GM12865 (cell line): ENCODE results near the gene GSTCD.
"Not testable (repeated sequence)": the region's sequence is repeated elsewhere in the genome, so short reads cannot be mapped to it uniquely, and the experiment has no call there.

Source experiments
- DNase-seq: peaks from one replicate; pipeline ENCODE4 v3.0.0; 2010; ENCODE audit warnings: low read depth
- H3K4me3 ChIP-seq: 2 replicates; pipeline ENCODE4 v1.5.1; 2011; ENCODE audit warnings: mild to moderate bottlenecking, low read depth, low read length, control low read depth
- TF ChIP-seq, protein P1 (sequence below): IDR thresholded peaks from 2 replicates; pipeline ENCODE4 v1.5.1; 2011; ENCODE audit warnings: low read length, control low read depth, low read depth, inconsistent platforms; ENCODE audit not compliant: insufficient read depth; ENCODE audit errors: missing control alignments

GSTCD gene

DNA sequence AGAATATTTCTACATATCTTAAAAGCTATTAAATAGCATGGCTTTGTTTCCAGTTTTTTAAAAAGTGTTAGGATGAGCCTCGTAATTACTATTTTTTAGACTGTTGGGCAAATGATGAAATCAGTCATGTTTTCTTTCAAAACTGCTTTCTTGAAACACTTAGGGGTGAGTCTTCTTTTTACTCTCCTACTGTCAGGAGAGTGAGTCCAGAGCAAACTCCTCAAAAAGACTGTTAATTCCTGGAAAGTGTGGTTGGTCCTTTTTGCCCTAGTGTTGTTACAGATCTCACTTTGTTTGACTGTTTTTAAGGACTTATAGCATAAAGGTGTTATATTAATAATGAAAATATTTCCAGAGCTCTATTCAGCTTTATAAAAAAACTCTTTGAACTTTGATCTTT lies 6.3 kb downstream of the GSTCD start:
- DNase-seq = no peak
- peak overlapping the region; percentile 19; the same call in 1 of the 2 replicates for H3K4me3 ChIP-seq
- TF ChIP-seq, protein P1, sequence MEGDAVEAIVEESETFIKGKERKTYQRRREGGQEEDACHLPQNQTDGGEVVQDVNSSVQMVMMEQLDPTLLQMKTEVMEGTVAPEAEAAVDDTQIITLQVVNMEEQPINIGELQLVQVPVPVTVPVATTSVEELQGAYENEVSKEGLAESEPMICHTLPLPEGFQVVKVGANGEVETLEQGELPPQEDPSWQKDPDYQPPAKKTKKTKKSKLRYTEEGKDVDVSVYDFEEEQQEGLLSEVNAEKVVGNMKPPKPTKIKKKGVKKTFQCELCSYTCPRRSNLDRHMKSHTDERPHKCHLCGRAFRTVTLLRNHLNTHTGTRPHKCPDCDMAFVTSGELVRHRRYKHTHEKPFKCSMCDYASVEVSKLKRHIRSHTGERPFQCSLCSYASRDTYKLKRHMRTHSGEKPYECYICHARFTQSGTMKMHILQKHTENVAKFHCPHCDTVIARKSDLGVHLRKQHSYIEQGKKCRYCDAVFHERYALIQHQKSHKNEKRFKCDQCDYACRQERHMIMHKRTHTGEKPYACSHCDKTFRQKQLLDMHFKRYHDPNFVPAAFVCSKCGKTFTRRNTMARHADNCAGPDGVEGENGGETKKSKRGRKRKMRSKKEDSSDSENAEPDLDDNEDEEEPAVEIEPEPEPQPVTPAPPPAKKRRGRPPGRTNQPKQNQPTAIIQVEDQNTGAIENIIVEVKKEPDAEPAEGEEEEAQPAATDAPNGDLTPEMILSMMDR = no peak

DNA sequence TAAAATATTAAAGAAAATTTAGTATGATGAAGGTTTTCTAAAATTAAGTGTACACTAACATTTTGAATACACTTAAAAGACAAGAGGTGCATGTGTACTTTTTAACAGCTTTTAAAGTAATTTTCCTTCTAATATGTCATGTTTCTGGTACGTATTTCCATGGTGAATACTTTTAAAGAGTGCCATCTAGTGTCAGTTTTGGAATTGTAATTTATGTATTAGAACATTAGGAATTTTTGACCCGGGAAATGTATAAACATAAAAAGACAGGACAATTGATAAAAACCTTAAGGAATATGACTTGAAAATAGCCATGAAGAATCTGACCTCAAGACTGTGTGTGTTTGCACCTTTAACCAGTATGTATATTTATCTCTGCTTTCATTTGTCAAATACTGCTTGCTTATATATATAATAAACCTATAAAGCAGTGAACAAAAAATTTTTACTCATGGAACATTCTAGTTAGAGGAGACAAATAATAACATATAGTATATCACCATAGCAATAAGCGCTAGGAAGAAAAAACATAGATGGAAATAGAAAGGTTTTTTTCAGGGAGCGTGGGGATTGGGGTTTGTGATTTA lies 7.2 kb downstream of the GSTCD start:
- TF ChIP-seq, protein P1 = peak; percentile 11
- H3K4me3 ChIP-seq = no peak overlapping the region
- DNase-seq = peak; percentile 21

DNA sequence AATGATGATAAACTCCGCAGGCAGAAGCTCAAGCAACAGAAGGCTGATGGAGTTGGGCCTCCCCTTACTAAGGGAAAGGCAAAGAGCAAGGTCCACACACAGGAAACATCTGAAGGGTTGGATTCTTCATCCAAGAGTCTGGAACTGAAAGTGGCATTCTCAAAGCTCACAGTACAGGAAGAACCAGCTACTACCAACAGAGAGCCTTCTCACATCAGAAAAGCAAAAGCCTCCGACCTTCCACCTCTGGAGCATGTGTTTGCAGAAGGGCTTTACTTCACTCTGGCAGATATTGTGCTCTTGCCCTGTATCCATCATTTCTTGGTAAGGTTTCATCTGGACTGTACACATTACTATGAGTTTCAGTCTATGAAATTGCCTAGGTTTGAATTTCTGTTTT lies 10.6 kb downstream of the GSTCD start:
- TF ChIP-seq, protein P1 = no peak
- no peak for DNase-seq
- no peak overlapping the region for H3K4me3 ChIP-seq

DNA sequence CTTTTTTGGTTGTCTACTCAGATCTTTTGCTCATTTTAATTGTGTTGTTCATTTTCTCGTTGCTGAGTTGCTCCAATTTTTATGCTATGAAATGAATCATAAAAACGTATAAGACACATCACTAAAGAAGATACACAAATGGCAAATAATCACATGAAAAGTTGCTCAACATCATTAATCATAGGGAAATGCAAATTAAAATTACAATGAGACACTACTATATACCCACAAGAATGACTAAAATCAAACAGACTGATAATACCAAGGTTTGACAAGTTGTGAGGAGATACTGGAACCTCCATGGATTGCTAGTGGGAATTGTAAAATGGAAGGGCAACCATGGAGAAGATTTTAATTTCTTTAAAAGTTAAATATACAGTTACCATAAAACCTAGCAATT lies 17.0 kb downstream of the GSTCD start:
- no peak for DNase-seq
- TF ChIP-seq, protein P1 = no peak
- H3K4me3 ChIP-seq = no peak overlapping the region

- not testable (repeated sequence) for DNase-seq, H3K4me3 ChIP-seq
These were observed 21.3 kb downstream of the GSTCD start for GRCh38 chr4:105729895-105730294.

DNA sequence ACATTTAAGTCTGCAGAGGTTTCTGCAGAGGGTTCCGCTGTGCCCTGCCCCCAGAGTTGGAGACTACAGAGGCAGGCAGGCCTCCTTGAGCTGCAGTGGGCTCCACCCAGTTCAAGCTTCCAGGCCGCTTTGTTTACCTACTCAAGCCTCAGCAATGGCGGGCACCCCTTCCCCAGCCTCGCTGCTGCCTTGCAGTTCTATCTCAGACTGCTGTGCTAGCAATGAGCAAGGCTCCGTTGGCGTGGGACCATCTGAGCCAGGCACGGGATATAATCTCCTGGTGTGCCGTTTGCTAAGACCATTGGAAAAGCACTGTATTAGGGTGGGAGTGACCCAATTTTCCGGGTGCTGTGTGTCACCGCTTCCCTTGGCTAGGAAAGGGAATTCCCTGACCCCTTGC lies 26.6 kb downstream of the GSTCD start:
- not testable (repeated sequence) for H3K4me3 ChIP-seq, DNase-seq

- no peak for DNase-seq
- H3K4me3 ChIP-seq = no peak overlapping the region
- TF ChIP-seq, protein P1 = no peak
These were observed 33.0 kb downstream of the GSTCD start for GRCh38 chr4:105741548-105741947.

DNA sequence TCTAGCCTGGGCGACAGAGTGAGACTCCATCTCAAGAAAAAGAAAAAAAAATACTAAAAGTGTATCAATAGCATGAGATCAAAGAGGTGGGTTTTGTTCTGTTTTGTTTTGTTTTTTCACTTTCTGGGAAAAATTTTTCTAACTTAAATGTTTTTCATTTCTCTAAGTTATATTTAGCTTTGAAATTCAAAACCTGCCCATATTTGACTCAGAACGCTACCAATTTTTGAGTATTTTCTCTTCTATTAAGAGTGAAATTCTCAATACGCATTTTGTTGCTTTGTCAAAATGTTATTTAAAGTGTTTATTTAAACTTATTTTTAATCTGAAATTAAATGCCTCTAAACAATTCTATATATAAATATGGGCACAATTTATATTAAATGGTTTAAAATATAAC lies 39.6 kb downstream of the GSTCD start:
- no peak overlapping the region for H3K4me3 ChIP-seq
- TF ChIP-seq, protein P1 = no peak
- DNase-seq = peak; percentile 4
